Measurements from ENCODE around the gene NOG.

The NOG gene

GRCh38 chr17:56638591-56639051, 45.1 kb downstream of the NOG start:
- no peaks in the 10 kb centered on the region for H3K9me3 ChIP-seq
- TF ChIP-seq CTCF (IDR thresholded peaks at IDR 0.05): no peak
- no peaks in the 10 kb centered on the region for H3K36me3 ChIP-seq
- H3K27me3 ChIP-seq: peaks cover 6% of the 10 kb centered on the region
- no peak overlapping the region for H3K4me3 ChIP-seq (ENCODE audit: low read depth in 1 of 2, low read length in 1 of 2)
- no peaks in the 10 kb centered on the region for H3K4me1 ChIP-seq (ENCODE audit: control insufficient read depth in 1 of 2, insufficient read depth in 1 of 2, low read depth in 1 of 2, low read length in 1 of 2)
- no peak overlapping the region for H3K27ac ChIP-seq

- TF ChIP-seq CTCF (IDR thresholded peaks at IDR 0.05): no peak
- Histone ChIP-seq H3K27me3 (peaks cover 6% of the 10 kb centered on the region), H3K4me3 (ENCODE audit: low read depth in 1 of 2, low read length in 1 of 2) (no peak overlapping the region), H3K27ac (no peak overlapping the region), H3K36me3 (no peaks in the 10 kb centered on the region), H3K4me1 (ENCODE audit: control insufficient read depth in 1 of 2, insufficient read depth in 1 of 2, low read depth in 1 of 2, low read length in 1 of 2) (no peaks in the 10 kb centered on the region), H3K9me3 (no peaks in the 10 kb centered on the region)
Measured at GRCh38 chr17:56639517-56639916, 46.0 kb downstream of the NOG start.

GRCh38 chr17:56640116-56640515, 46.6 kb downstream of the NOG start:
- Histone ChIP-seq H3K4me3 (ENCODE audit: low read depth in 1 of 2, low read length in 1 of 2) (no peak overlapping the region), H3K27me3 (peaks cover 6% of the 10 kb centered on the region), H3K9me3 (no peaks in the 10 kb centered on the region), H3K27ac (no peak overlapping the region), H3K36me3 (no peaks in the 10 kb centered on the region), H3K4me1 (ENCODE audit: control insufficient read depth in 1 of 2, insufficient read depth in 1 of 2, low read depth in 1 of 2, low read length in 1 of 2) (no peaks in the 10 kb centered on the region)
- no peak for TF ChIP-seq CTCF (IDR thresholded peaks at IDR 0.05)

- H3K27me3 ChIP-seq: peaks cover 6% of the 10 kb centered on the region
- no peak overlapping the region for H3K27ac ChIP-seq
- H3K9me3 ChIP-seq: no peaks in the 10 kb centered on the region
- no peak overlapping the region for H3K4me3 ChIP-seq (ENCODE audit: low read depth in 1 of 2, low read length in 1 of 2)
- TF ChIP-seq CTCF (IDR thresholded peaks at IDR 0.05): no peak
- H3K36me3 ChIP-seq: no peaks in the 10 kb centered on the region
- no peaks in the 10 kb centered on the region for H3K4me1 ChIP-seq (ENCODE audit: control insufficient read depth in 1 of 2, insufficient read depth in 1 of 2, low read depth in 1 of 2, low read length in 1 of 2)
Measured at GRCh38 chr17:56641373-56641772, 47.9 kb downstream of the NOG start.

- Histone ChIP-seq H3K4me1 (ENCODE audit: control insufficient read depth in 1 of 2, insufficient read depth in 1 of 2, low read depth in 1 of 2, low read length in 1 of 2) (no peaks in the 10 kb centered on the region), H3K9me3 (no peaks in the 10 kb centered on the region), H3K27me3 (peaks cover 4% of the 10 kb centered on the region), H3K36me3 (no peaks in the 10 kb centered on the region), H3K4me3 (ENCODE audit: low read depth in 1 of 2, low read length in 1 of 2) (no peak overlapping the region), H3K27ac (no peak overlapping the region)
- TF ChIP-seq CTCF (IDR thresholded peaks at IDR 0.05): no peak
Measured at GRCh38 chr17:56641894-56642293, 48.4 kb downstream of the NOG start.

GRCh38 chr17:56642424-56642823, 48.9 kb downstream of the NOG start:
- H3K27me3 ChIP-seq: no peaks in the 10 kb centered on the region
- no peaks in the 10 kb centered on the region for H3K4me1 ChIP-seq (ENCODE audit: control insufficient read depth in 1 of 2, insufficient read depth in 1 of 2, low read depth in 1 of 2, low read length in 1 of 2)
- no peak overlapping the region for H3K4me3 ChIP-seq (ENCODE audit: low read depth in 1 of 2, low read length in 1 of 2)
- no peak for TF ChIP-seq CTCF (IDR thresholded peaks at IDR 0.05)
- no peak overlapping the region for H3K27ac ChIP-seq
- no peaks in the 10 kb centered on the region for H3K9me3 ChIP-seq
- no peaks in the 10 kb centered on the region for H3K36me3 ChIP-seq

All from neutrophil (primary cell).